ENCODE data around the gene FBLIM1.

FBLIM1 gene, protein sequence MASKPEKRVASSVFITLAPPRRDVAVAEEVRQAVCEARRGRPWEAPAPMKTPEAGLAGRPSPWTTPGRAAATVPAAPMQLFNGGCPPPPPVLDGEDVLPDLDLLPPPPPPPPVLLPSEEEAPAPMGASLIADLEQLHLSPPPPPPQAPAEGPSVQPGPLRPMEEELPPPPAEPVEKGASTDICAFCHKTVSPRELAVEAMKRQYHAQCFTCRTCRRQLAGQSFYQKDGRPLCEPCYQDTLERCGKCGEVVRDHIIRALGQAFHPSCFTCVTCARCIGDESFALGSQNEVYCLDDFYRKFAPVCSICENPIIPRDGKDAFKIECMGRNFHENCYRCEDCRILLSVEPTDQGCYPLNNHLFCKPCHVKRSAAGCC

DNA sequence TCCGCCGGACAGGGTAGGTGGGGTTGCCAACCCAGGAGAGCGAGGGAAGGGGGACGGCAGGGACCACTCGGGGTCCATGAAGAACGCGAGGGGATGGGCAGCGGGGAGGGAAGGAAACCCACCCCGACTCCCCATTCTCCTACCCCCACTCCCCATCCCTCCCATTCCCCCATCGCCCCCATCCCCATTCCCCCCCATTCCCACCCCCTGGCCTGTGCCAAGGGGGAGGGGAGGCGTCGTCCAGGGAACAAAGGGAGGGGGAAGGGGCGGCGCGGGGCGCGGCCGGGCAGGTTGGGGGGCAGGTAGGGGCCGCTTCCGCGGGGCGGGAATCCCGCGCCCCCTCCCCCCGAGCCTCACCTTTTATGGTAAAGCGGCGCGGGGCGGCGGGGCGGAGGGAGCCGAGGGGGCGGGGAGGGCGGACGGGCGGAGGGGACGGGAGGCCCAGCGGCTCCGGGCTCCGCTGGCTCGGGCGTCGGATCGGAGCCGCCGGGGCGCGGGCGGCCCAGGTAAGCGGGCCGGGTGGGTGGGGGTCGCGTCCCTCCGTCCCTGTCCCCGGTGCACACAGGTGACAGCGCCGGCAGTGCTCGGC lies at the start of gene FBLIM1:
FBLIM1 (plus strand) TSS at position 453 of the 589 bp plus-strand sequence. CDS start 6,189 bp downstream, outside the sequence.
- Histone ChIP-seq H3F3A (ENCODE audit: insufficient read depth) (no peaks in the 10 kb centered on the region), H3K9ac (ENCODE audit: low read length) (no peak within 1 kb of the TSS), H3K27ac (ENCODE audit: low read depth, low read length) (no peak within 1 kb of the TSS), H3K36me3 (ENCODE audit: low read length) (no peaks in the 10 kb centered on the region), H3K27me3 (ENCODE audit: low read length) (no peaks in the 10 kb centered on the region), H2AFZ (ENCODE audit: low read depth, low read length, severe bottlenecking) (no peak within 1 kb of the TSS), H3K79me2 (ENCODE audit: insufficient read depth, low read length) (no peaks in the 10 kb centered on the region), H3K4me3 (ENCODE audit: insufficient read depth, low read length, poor library complexity, severe bottlenecking) (no peak within 1 kb of the TSS), H3K4me2 (ENCODE audit: low read depth, low read length, poor library complexity, severe bottlenecking) (no peak within 1 kb of the TSS), H4K20me1 (ENCODE audit: low read depth, low read length) (no peaks in the 10 kb centered on the region), H3K9me2 (replicated peaks; ENCODE audit: insufficient read depth, low read length) (no peaks in the 10 kb centered on the region), H3K9me3 (ENCODE audit: insufficient read depth, low read length) (no peaks in the 10 kb centered on the region)
- TF ChIP-seq, protein P1, sequence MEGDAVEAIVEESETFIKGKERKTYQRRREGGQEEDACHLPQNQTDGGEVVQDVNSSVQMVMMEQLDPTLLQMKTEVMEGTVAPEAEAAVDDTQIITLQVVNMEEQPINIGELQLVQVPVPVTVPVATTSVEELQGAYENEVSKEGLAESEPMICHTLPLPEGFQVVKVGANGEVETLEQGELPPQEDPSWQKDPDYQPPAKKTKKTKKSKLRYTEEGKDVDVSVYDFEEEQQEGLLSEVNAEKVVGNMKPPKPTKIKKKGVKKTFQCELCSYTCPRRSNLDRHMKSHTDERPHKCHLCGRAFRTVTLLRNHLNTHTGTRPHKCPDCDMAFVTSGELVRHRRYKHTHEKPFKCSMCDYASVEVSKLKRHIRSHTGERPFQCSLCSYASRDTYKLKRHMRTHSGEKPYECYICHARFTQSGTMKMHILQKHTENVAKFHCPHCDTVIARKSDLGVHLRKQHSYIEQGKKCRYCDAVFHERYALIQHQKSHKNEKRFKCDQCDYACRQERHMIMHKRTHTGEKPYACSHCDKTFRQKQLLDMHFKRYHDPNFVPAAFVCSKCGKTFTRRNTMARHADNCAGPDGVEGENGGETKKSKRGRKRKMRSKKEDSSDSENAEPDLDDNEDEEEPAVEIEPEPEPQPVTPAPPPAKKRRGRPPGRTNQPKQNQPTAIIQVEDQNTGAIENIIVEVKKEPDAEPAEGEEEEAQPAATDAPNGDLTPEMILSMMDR (IDR thresholded peaks at IDR 0.05; ENCODE audit: insufficient read depth, low read length, poor library complexity, severe bottlenecking): no peak
- TF ChIP-seq EZH2phosphoT487 (conservative IDR thresholded peaks at IDR 0.05; ENCODE audit: low read length): no peak

DNA sequence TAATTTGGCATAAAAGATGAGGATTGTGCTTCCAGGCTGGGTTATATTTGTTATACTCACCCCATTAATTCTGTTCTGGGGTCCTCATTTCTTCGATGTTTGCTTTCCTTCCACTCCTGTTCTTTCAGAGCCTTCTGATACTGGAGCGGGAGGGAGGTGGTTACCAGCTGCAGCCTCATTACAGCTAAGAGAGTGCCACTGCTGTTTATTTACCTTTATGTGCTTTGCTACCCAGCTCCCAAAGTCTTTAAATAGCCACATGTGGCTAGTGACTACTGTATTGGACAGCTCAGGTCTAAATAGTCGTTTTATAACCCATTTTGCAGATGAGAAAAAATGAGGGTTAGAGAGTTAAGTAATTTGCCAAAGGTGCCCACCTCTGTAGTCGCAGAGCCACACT lies 49.4 kb upstream of the FBLIM1 start:
- H3K4me3 ChIP-seq (ENCODE audit: insufficient read depth, low read length, poor library complexity, severe bottlenecking): no peak overlapping the region
- no peaks in the 10 kb centered on the region for H3K9me3 ChIP-seq (ENCODE audit: insufficient read depth, low read length)
- H4K20me1 ChIP-seq (ENCODE audit: low read depth, low read length): no peaks in the 10 kb centered on the region
- no peaks in the 10 kb centered on the region for H3K36me3 ChIP-seq (ENCODE audit: low read length)
- TF ChIP-seq, protein P1 (IDR thresholded peaks at IDR 0.05; ENCODE audit: insufficient read depth, low read length, poor library complexity, severe bottlenecking): no peak
- TF ChIP-seq EZH2phosphoT487 (conservative IDR thresholded peaks at IDR 0.05; ENCODE audit: low read length): no peak
- no peaks in the 10 kb centered on the region for H3K9me2 ChIP-seq (replicated peaks; ENCODE audit: insufficient read depth, low read length)
- H3F3A ChIP-seq (ENCODE audit: insufficient read depth): no peaks in the 10 kb centered on the region
- H3K27ac ChIP-seq (ENCODE audit: low read depth, low read length): no peak overlapping the region
- peaks cover 12% of the 10 kb centered on the region; the same call in 1 of the 2 replicates for H3K79me2 ChIP-seq (ENCODE audit: insufficient read depth, low read length)
- no peak overlapping the region for H3K9ac ChIP-seq (ENCODE audit: low read length)
- no peak overlapping the region for H3K4me2 ChIP-seq (ENCODE audit: low read depth, low read length, poor library complexity, severe bottlenecking)
- no peaks in the 10 kb centered on the region for H3K27me3 ChIP-seq (ENCODE audit: low read length)
- H2AFZ ChIP-seq (ENCODE audit: low read depth, low read length, severe bottlenecking): no peak overlapping the region

DNA sequence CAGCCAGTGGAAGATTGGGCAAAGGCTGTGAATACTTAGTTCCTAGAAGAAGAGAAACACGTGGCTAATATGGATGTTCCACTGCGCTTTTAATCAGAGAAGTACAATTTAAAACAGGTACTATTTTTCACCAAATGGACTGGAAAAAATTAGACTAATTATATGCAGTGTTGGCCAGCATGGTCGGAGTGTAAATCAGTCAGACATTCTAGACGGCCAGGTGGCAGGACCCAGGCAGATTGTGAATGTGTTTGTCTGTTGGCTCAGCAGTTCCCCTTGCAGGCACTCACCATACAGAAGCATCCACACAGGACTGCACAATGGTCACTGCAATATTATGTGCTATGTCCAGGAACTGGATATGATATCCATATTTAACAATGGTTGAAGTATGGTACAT lies 46.4 kb upstream of the FBLIM1 start:
- Histone ChIP-seq H3K9ac (ENCODE audit: low read length) (no peak overlapping the region), H3K79me2 (ENCODE audit: insufficient read depth, low read length) (0 out of 2 replicates have a peak, but pooled peaks cover 2% of the 10 kb centered on the region), H3K27ac (ENCODE audit: low read depth, low read length) (no peak overlapping the region), H3K9me2 (replicated peaks; ENCODE audit: insufficient read depth, low read length) (no peaks in the 10 kb centered on the region), H3K9me3 (ENCODE audit: insufficient read depth, low read length) (no peaks in the 10 kb centered on the region), H4K20me1 (ENCODE audit: low read depth, low read length) (no peaks in the 10 kb centered on the region), H3F3A (ENCODE audit: insufficient read depth) (no peaks in the 10 kb centered on the region), H3K4me2 (ENCODE audit: low read depth, low read length, poor library complexity, severe bottlenecking) (no peak overlapping the region), H3K4me3 (ENCODE audit: insufficient read depth, low read length, poor library complexity, severe bottlenecking) (no peak overlapping the region), H3K36me3 (ENCODE audit: low read length) (no peaks in the 10 kb centered on the region), H3K27me3 (ENCODE audit: low read length) (no peaks in the 10 kb centered on the region), H2AFZ (ENCODE audit: low read depth, low read length, severe bottlenecking) (no peak overlapping the region)
- TF ChIP-seq EZH2phosphoT487 (conservative IDR thresholded peaks at IDR 0.05; ENCODE audit: low read length): no peak
- TF ChIP-seq, protein P1 (IDR thresholded peaks at IDR 0.05; ENCODE audit: insufficient read depth, low read length, poor library complexity, severe bottlenecking): no peak

Measured in SU-DHL-6 (cell line).